LNCaP clone FGC (cell line): Measurements from ENCODE around the gene ANKS3.

Experiments used
- DNase-seq: peaks from one replicate; pipeline ENCODE4 v3.0.0-alpha.2; 2011; ENCODE audit warnings: low read depth
- H3K4me3 ChIP-seq: 2 replicates; pipeline ENCODE4 v1.5.1; 2011; ENCODE audit warnings: mild to moderate bottlenecking, low read depth, low read length, control low read depth
- TF ChIP-seq, protein P1 (sequence below): IDR thresholded peaks from 2 replicates; pipeline ENCODE4 v1.5.1; 2012; ENCODE audit warnings: mild to moderate bottlenecking; ENCODE audit not compliant: control insufficient read depth, insufficient read depth; ENCODE audit errors: extremely low read depth

The ANKS3 gene

DNA sequence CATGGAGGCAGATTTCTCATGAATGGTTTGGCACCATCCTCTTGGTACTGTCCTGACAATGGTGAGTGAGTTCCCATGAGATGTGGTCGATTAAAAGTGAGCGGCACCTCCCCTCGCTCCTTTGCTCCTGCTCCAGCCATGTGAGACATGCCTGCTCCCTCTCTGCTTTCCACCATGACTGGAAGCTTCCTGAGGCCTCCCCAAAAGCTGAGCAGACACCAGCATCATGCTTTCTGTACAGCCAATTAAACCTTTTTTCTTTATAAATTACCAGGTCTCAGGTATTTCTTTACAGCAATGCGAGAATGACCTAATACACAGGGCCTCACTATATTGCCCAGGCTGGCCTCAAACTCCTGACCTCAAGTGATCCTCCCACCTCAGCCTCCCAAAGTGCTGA lies 20.8 kb upstream of the ANKS3 start:
- DNase-seq, result no peak
- TF ChIP-seq, protein P1, sequence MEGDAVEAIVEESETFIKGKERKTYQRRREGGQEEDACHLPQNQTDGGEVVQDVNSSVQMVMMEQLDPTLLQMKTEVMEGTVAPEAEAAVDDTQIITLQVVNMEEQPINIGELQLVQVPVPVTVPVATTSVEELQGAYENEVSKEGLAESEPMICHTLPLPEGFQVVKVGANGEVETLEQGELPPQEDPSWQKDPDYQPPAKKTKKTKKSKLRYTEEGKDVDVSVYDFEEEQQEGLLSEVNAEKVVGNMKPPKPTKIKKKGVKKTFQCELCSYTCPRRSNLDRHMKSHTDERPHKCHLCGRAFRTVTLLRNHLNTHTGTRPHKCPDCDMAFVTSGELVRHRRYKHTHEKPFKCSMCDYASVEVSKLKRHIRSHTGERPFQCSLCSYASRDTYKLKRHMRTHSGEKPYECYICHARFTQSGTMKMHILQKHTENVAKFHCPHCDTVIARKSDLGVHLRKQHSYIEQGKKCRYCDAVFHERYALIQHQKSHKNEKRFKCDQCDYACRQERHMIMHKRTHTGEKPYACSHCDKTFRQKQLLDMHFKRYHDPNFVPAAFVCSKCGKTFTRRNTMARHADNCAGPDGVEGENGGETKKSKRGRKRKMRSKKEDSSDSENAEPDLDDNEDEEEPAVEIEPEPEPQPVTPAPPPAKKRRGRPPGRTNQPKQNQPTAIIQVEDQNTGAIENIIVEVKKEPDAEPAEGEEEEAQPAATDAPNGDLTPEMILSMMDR, result no peak
- no peak overlapping the region for H3K4me3 ChIP-seq

DNA sequence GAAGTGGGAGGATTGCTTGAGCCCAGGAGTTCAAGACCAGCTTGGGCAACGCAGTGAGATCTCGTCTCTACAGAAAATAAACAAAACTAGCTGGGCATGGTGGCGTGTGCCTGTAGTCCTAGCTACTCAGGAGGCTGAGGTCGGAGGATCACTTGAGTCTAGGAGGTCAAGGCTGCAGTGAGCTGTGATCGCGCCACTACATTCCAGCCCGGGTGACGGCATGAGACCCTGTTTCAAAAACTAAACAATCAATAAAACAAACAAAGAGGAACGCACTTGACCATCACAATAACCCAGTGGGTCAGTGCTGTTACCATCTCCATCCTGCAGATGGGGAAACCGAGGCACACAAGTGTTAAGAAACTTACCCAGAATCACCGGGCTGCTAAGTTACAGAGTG lies 19.2 kb upstream of the ANKS3 start:
- no peak for DNase-seq
- TF ChIP-seq, protein P1, result no peak
- H3K4me3 ChIP-seq, result no peak overlapping the region

DNA sequence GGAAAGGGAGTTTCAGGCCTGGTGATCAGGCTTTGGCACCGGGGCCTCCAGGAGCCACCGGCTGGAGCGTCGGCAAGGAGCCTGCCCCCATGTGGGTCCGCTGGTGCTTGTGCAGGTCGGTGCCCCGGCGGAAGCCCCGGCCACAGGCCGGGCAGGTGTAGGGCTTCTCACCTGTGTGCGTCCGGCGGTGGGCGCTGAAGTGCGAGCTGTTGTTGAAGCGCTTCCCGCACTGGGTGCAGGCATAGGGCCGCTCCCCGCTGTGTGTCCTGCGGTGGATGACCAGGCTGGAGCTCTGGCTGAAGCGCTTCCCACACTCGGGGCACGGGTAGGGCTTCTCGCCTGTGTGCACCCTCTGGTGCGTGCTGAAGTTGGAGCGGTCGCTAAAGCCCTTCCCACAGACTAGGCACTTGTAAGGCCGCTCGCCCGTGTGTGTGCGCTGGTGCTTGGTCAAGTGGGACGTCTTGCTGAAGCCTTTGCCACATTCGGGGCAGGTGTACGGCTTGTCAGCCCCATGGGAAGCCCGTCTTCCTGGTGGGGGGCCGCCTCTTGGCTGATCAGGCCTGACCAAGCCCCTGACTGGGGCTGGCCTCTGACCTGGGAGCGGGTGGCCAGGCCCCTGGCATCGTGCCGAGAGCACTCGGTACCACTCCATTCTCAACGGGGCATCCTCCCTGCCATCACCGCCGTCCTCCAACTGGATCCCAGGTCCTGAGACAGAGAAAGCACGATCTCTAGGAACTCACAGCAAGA lies 18.5 kb upstream of the ANKS3 start:
- no peak overlapping the region for H3K4me3 ChIP-seq
- no peak for DNase-seq
- TF ChIP-seq, protein P1, result no peak

DNA sequence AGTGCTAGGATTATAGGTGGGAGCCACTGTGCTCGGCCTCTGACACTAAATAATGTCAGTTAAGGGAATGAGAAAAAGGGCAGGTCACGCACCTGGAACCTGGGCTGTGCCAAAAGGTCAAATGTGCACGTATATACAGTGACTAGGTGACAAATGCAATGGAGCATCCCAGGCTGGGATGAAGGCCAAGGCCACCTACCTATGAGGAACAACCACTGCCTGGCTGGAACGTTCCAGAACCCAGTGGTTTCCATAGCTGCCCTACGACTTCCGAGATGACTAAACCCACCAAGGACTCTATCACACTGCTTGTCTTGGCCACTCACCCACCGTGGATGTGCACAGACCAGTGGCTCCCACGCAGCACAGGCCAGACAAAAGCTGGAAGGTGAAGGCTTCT lies 16.8 kb upstream of the ANKS3 start:
- DNase-seq, result no peak
- TF ChIP-seq, protein P1, result no peak
- no peak overlapping the region for H3K4me3 ChIP-seq

DNA sequence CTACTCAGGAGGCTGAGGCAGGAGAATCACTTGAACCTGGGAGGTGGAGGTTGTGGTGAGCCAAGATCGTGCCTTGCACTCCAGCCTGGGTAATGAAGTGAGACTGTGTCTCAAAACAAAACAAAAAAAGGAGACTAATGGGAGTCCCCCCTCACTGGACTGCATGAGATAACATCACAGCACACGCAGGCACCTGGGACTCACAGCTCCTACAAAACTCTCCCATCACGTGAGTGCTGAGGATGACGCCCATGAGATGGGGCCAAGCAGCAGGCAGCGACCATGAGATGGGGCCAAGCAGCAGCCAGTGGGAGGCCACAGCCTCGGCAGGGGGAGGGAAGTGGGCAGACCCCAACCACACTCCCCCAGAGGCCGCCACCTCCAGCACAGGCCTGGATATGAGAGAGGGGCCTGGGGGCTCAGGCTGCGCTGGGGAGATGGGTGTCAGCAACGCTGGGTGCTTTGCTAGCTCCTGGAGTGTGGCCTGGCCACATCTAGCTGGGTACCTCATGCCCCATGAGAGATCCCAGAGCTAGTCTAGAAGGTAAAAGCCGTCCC lies 15.7 kb upstream of the ANKS3 start:
- H3K4me3 ChIP-seq, result no peak overlapping the region
- no peak for DNase-seq
- TF ChIP-seq, protein P1, result no peak

DNA sequence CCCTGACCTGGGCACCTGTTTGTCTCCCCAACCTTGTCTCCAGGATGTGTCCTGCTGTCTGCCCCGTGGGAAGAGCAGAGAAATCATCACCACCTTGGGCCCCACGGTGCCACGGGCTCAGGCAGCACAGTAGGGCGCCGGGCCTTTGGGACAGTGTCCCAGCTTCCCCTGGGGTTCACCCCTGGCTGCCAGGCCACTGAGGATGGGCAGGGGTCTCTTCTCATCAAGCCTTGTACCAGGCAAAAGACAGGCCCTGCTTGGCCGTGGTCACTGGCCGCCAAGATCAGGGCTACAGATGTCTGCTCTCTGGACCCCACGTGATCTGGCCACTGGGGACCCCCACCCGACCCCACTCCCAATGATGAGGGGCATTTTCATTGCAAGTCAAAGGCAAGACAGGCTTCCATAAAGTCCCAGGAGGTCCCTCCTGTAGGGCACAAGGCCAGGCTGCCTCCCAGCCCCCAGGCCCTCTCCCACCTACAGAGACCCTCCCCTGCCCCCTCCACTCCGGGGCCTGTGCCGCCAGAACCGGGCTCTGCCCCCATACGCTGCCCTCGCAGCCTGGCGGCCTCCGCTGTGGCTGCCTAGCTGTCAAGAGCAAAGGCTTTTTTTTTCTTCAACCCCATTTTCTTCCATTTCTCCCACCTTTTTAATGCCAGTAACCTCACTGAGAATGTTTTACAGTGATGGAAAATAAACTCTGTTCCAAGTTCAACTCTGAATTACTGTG lies 14.8 kb upstream of the ANKS3 start:
- no peak overlapping the region for H3K4me3 ChIP-seq
- TF ChIP-seq, protein P1, result no peak
- no peak for DNase-seq
